ENCODE measurements around the gene PROSER3. TPM values are rescaled to one million over a fixed set of nuclear protein-coding genes. Genes with fewer than 3 reads are reported as not detected.
"Not testable (repeated sequence)": the region's sequence is repeated elsewhere in the genome, so short reads cannot be mapped to it uniquely, and the experiment has no call there.

PROSER3 gene
- total RNA-seq, 4 donors from 2014 or later = 8.2 to 34.3 (median 13.2) TPM

DNA sequence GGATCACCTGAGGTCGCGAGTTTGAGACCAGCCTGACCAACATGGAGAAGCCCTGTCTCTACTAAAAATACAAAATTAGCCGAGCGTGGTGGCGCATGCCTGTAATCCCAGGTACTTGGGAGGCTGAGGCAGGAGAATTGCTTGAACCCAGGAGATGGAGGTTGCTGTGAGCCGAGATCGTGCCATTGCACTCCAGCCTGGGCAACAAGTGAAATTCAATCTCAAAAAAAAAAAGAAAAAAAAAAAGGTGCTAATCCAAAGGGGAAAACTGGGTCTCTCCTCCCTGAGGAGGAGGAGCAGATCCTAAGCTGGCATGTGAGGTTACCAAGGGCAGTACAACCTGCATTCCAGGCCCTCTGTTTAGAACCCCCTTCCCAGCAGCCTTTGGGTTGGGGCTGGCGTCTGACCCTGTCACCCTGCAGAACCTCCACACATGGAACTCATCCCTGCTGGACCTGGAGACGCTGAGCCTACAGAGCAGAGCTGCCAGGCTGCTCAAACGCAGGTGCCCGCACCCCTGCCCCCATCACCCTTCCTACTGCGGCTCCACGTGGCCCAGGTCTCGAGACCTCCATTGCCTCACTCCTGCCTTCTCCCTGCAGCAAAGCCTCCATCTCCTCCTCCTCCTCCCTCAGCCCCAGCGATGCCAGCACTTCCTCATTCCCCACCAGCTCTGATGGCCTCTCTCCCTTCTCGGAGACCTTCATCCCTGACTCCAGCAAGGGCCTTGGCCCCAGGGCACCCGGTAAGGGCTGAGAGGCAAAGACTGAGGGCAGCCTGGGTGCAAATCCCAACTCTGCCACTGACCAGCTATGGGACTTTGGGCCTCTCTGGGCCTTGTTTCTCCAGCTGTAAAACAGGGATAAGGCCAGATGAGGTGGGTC lies 6.7 kb downstream of the PROSER3 start:
- no peak for TF ChIP-seq POLR2A (IDR thresholded peaks at IDR 0.05)
- TF ChIP-seq, protein P1, sequence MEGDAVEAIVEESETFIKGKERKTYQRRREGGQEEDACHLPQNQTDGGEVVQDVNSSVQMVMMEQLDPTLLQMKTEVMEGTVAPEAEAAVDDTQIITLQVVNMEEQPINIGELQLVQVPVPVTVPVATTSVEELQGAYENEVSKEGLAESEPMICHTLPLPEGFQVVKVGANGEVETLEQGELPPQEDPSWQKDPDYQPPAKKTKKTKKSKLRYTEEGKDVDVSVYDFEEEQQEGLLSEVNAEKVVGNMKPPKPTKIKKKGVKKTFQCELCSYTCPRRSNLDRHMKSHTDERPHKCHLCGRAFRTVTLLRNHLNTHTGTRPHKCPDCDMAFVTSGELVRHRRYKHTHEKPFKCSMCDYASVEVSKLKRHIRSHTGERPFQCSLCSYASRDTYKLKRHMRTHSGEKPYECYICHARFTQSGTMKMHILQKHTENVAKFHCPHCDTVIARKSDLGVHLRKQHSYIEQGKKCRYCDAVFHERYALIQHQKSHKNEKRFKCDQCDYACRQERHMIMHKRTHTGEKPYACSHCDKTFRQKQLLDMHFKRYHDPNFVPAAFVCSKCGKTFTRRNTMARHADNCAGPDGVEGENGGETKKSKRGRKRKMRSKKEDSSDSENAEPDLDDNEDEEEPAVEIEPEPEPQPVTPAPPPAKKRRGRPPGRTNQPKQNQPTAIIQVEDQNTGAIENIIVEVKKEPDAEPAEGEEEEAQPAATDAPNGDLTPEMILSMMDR (IDR thresholded peaks at IDR 0.05) = no peak
- Histone ChIP-seq H3K27me3 (no peaks in the 10 kb centered on the region), H3K36me3 (peaks cover 0 to 12% of the 10 kb centered on the region in 2 donors), H3K9me3 (no peaks in the 10 kb centered on the region), H3K4me3 (replicated peaks in 1 of 3) (no peak overlapping the region), H3K27ac (no peak overlapping the region), H3K4me1 (peaks cover 7 to 8% of the 10 kb centered on the region in 2 donors)
- WGBS, 2 donors = 95 to 97% methylated on average over 17 of the region's 17 CpGs
- DNase-seq = no peak
- intact Hi-C loops (cut with DNase I) = no loop called here

DNA sequence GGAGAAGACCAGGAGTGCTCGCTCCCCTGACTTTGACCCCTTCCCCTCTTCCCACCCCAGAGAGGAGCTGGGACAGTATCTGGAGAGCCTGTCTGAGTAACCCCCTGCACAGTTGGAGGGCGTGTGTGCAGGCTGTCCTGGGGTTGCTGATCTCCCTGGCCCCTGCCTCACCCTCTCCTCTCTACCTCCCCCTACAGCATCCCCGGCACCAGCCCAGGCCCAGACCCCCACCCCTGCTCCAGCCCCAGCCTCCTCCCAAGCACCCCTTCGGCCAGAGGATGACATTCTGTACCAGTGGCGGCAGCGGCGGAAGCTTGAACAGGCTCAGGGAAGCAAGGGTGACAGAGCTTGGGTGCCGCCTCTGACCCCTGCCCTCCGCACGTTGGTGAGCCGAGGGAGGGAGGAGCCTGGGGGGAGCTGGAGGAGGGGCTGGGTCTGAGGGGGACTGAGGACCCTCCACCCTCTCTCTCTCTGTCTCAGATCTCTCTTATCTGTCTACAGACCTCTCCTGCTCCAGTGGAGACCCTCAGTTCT lies 8.7 kb downstream of the PROSER3 start:
- no peaks in the 10 kb centered on the region for H3K9me3 ChIP-seq
- H3K27me3 ChIP-seq = no peaks in the 10 kb centered on the region
- DNase-seq = no peak
- no peak overlapping the region for H3K27ac ChIP-seq
- peaks cover 7 to 8% of the 10 kb centered on the region in 2 donors for H3K4me1 ChIP-seq
- no peak for TF ChIP-seq POLR2A (IDR thresholded peaks at IDR 0.05)
- TF ChIP-seq, protein P1 (IDR thresholded peaks at IDR 0.05) = no peak
- intact Hi-C loops (cut with DNase I) = no loop called here
- WGBS, 2 donors = 86 to 90% methylated on average over 11 of the region's 11 CpGs
- H3K4me3 ChIP-seq (replicated peaks in 1 of 3) = no peak overlapping the region
- peaks cover 0 to 12% of the 10 kb centered on the region in 2 donors for H3K36me3 ChIP-seq

DNA sequence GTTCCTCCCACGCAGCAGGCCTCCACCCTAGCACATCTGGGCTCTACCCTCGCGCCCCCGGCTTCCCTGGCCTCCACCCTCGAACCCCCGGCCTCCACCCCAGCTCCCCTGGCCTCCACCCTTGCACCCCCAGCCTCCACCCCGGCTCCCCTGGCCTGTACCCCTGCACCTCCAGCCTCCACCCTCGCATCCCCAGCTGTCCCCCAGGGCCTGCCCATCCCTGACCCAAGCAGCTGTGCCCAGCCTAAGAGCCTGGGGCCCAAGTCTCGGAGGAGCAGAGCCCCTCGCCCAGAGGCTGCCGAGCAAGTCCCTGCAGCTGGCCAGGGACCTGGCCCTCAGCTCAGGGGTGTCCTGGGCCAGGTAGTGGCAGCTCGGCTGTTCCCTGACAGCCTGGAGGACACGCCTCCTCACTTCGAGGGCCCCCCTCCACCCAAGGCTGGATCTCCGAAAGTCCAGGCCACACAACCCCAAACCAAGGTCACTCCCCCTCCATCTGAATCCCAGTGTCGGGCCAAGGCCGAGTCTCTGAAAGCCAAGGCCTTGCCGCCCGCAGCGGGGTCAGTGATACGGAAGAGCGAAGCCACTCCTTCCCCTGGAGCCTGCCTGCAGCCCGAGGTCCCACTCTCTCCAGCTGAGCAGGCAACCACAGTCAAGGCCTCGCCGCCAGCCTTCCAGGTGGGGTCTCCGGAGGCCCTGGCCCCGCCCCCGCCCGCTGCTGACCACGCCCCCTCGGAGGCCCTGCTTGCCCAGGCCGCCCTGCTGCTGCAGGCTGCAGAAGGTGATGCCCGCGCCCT lies 9.5 kb downstream of the PROSER3 start:
- 70 to 84% methylated on average over 6 to 12 of the region's 34 CpGs for WGBS, 2 donors
- Histone ChIP-seq H3K4me3 (replicated peaks in 1 of 3) (no peak overlapping the region), H3K27me3 (no peaks in the 10 kb centered on the region), H3K4me1 (peaks cover 7 to 8% of the 10 kb centered on the region in 2 donors), H3K36me3 (peaks cover 0 to 7% of the 10 kb centered on the region in 2 donors), H3K27ac (peak overlapping the region; percentile 1 to 59 (median 50)), H3K9me3 (no peaks in the 10 kb centered on the region)
- DNase-seq = peak; percentile 87 to 91
- intact Hi-C loops (cut with DNase I) = no loop called here
- TF ChIP-seq POLR2A (IDR thresholded peaks at IDR 0.05) = peak in 1 of 2 donors; percentile 38
- TF ChIP-seq, protein P1 (IDR thresholded peaks at IDR 0.05) = no peak

DNA sequence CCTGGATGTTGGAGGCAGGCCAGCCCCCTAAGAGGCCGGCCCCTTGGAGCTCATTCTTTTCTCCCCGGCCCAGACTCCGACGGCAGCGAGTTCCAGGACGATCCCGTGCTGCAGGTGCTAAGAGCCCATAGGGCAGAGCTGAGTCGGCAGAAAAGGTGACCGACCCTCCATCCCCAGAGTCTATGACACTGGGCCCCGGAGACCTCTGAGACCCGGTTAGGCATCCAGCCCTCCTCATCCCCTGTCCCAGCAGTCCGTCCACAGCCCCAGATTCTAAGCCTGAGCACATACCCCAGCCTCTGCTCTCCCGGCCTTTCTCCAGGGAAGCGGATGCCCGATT lies 10.1 kb downstream of the PROSER3 start:
- H3K9me3 ChIP-seq = no peaks in the 10 kb centered on the region
- H3K27me3 ChIP-seq = no peaks in the 10 kb centered on the region
- TF ChIP-seq, protein P1 (IDR thresholded peaks at IDR 0.05) = no peak
- no peak for TF ChIP-seq POLR2A (IDR thresholded peaks at IDR 0.05)
- 57 to 69% methylated on average over 6 to 8 of the region's 15 CpGs for WGBS, 2 donors
- peaks cover 7 to 8% of the 10 kb centered on the region in 2 donors for H3K4me1 ChIP-seq
- peaks cover 0 to 7% of the 10 kb centered on the region in 2 donors for H3K36me3 ChIP-seq
- intact Hi-C loops (cut with DNase I) = no loop called here
- H3K27ac ChIP-seq = peak overlapping the region; percentile 1 to 24 (median 18)
- DNase-seq = no peak
- H3K4me3 ChIP-seq (replicated peaks in 1 of 3) = no peak overlapping the region

DNA sequence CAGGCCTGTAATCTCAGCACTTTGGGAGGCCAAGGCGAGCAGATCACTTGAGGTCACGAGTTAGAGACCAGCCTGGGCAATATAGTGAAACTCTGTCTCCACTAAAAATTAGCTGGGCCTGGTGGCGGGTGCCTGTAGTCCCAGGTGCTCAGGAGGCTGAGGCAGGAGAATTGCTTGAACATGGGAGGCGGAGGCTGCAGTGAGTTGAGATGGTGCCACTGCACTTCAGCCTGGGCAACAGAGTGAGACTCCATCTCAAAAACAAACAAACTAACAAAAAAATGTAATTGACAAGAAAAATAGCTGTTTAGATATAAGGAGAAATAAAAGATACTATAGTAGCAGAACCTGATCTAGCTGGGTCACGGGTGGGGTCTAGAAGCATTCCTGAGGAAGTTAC lies 14.4 kb downstream of the PROSER3 start:
- H3K27ac ChIP-seq; DNase-seq; H3K36me3 ChIP-seq; H3K9me3 ChIP-seq; H3K27me3 ChIP-seq; intact Hi-C loops (cut with DNase I); H3K4me3 ChIP-seq (replicated peaks in 1 of 3): not testable (repeated sequence)
- WGBS, 2 donors = 93 to 95% methylated on average over 5 of the region's 5 CpGs
- H3K4me1 ChIP-seq = peaks cover 13 to 16% of the 10 kb centered on the region in 2 donors
